Stimulated activated CD4-positive, alpha-beta T cell treated with anti-CD3 and anti-CD28 coated beads, Interleukin-12 subunit alpha, Interleukin-12 subunit beta, amount 100 ng/mL, for 48 hours (primary cell): ENCODE results near the gene NEMF.
"Not testable (repeated sequence)": the region's sequence is repeated elsewhere in the genome, so short reads cannot be mapped to it uniquely, and the experiment has no call there.

Experiments
- DNase-seq, 3 donors: peaks; one replicate each; pipeline ENCODE4 v3.0.0-alpha.2; 2020; ENCODE audit warnings: low read depth in 2 of 3, low spot score in 1 of 3

The NEMF gene

DNA sequence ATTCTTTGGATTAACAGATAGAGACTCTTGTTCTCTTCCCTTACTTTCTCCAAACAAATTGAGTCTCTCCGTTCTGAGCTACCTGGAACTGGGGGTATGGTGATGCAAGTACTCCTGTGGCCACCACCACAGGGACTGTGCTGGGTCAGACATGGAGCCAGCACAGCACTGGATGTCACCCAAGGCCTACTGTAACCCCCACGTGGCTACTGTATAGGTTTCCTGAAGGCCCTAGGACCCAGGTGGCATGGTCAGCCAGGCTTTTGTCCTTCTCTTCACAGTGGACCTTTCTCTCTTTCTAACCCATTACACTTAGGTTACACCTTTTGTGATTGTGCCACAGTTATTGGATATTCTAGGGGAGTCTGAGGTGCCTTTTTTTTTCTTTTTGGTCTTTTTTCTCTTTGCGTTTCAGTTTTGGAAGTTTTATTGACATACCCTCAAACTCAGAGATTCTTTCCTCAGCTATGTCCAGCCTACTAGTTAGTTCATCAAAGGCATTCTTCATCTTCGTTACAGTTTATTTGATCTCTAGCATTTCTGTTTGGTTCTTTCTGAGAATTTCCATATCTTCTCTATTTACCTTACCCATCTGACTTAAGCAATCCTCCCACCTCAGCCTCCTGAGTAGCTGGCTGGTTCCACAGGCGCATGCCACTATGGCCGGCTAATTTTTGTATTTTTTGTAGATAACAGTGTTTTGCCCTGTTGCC, 90.6 kb downstream of the NEMF start:
- no peak for DNase-seq

DNA sequence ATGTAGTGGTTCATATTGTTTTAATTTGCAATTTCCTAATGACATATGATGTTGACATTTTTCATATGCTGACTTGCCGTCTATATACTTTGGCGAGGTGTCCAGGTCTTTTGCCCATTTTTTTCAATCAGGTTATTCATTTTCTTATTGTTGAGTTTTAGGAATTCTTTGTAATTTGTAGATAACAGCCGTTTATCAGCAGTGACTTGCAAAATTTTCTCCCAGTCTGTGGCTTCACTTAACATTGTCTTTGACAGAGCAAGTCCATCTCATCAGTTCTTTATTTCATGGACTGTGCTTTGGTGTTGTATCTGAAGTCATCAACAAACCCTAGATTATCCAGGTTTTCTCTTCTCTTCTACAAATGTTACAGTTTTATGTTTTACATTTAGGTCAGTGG, 97.2 kb downstream of the NEMF start:
- DNase-seq: no peak

DNA sequence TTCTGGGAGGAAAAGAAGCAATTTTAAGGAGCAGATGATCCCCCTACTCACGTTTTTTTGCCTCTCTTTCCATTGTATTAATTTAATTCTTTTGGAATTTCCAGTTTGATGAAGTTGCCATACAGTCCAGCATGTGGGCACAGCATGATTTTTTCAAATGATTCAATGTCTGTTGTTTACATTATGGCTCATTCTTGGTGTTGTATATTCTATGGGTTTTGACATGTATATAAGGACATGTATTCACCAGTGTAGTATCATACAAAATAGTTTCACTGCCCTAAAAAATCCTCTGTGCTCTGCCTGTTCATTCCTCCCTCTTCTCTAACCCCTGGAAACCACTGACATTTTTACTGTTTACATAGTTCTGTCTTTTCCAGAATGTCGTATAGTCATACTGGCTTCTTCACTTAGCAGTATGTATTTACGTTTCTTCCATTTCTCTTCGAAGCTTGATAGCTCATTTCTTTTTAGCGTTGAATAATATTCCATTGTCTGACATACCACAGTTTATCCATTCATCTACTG, 98.0 kb downstream of the NEMF start:
- no peak for DNase-seq

DNA sequence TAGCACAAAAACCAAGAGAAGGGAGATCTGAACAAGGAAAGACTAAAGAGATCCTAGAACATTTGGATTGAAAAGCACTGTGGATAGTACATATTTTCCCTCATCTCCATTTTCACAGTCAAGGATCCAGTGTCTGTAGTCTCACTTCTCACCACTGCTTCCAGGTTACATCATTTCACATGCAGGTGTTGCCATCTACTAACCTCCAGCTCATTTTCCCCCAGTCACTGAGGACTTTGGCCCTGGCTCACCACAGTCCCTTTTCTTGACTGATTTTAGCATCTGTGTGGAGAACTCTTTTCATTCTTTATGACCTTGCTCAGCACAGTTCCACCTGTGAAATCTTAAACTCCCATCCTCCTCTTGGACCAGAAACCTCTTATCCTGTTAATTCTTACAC, 106.1 kb downstream of the NEMF start:
- not testable (repeated sequence) for DNase-seq

GRCh38 chr14:49745191-49745590, 107.4 kb downstream of the NEMF start:
- no peak for DNase-seq

DNA sequence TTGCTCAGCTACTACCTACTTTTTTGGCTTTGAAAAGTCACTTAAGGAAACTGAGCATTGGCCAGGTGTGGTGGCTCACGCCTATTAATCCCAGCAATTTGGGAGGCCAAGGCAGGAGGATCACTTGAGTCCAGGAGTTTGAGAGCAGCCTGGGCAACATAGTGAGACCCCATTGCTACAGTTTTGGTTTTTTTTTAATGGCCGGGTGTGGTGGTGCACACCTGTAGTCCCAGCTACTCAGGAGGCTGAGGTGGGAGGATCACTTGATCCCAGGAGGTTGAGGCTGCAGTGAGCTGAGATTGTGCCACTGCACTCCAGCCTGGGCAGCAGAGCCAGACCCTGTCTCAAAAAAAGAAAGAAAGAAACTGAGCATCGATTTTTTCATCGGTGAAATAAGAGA, 116.9 kb downstream of the NEMF start:
- DNase-seq: not testable (repeated sequence)

- no peak for DNase-seq
These were observed 118.8 kb downstream of the NEMF start for GRCh38 chr14:49733836-49734235.

GRCh38 chr14:49732896-49733295, 119.7 kb downstream of the NEMF start:
- DNase-seq: no peak
